CD4-positive, alpha-beta T cell treated with Interferon gamma for 1 hour (primary cell): ENCODE measurements around the gene SULT4A1.

Experiments used
- DNase-seq: peaks from one replicate; pipeline ENCODE4 v3.0.0-alpha.2; 2020

Gene SULT4A1

GRCh38 chr22:43827003-43827735 lies 35.1 kb downstream of the SULT4A1 start:
- no peak for DNase-seq

- DNase-seq = no peak
Measured at GRCh38 chr22:43826142-43827002, 35.9 kb downstream of the SULT4A1 start.

GRCh38 chr22:43825651-43826050 lies 36.7 kb downstream of the SULT4A1 start:
- no peak for DNase-seq

- DNase-seq = no peak
Measured at GRCh38 chr22:43824724-43825420, 37.4 kb downstream of the SULT4A1 start.

- DNase-seq = no peak
Measured at GRCh38 chr22:43823911-43824665, 38.2 kb downstream of the SULT4A1 start.

GRCh38 chr22:43823353-43823908 lies 38.9 kb downstream of the SULT4A1 start:
- DNase-seq = no peak

- no peak for DNase-seq
Measured at GRCh38 chr22:43821606-43822425, 40.5 kb downstream of the SULT4A1 start.

- no peak for DNase-seq
Measured at GRCh38 chr22:43820651-43821305, 41.5 kb downstream of the SULT4A1 start.

- no peak for DNase-seq
Measured at GRCh38 chr22:43819931-43820640, 42.2 kb downstream of the SULT4A1 start.

- no peak for DNase-seq
Measured at GRCh38 chr22:43819421-43819921, 42.8 kb downstream of the SULT4A1 start.

- DNase-seq = no peak
Measured at GRCh38 chr22:43818981-43819380, 43.3 kb downstream of the SULT4A1 start.

GRCh38 chr22:43817402-43817801 lies 44.9 kb downstream of the SULT4A1 start:
- DNase-seq = no peak

GRCh38 chr22:43814264-43814663 lies 48.0 kb downstream of the SULT4A1 start:
- DNase-seq = no peak

GRCh38 chr22:43812890-43813289 lies 49.4 kb downstream of the SULT4A1 start:
- DNase-seq = no peak

- peak; percentile 86 for DNase-seq
Measured at GRCh38 chr22:43812149-43812842, 50.0 kb downstream of the SULT4A1 start, which contains the start of gene EFCAB6. TSS of gene EFCAB6 (minus strand) at chr22:43812305. CDS start at chr22:43782318, 29,987 bp downstream.

- DNase-seq = no peak
Measured at GRCh38 chr22:43811777-43812148, 50.5 kb downstream of the SULT4A1 start.

GRCh38 chr22:43802897-43803495 lies 59.3 kb downstream of the SULT4A1 start:
- no peak for DNase-seq

- no peak for DNase-seq
Measured at GRCh38 chr22:43800970-43801369, 61.3 kb downstream of the SULT4A1 start.

- DNase-seq = no peak
Measured at GRCh38 chr22:43798492-43798891, 63.8 kb downstream of the SULT4A1 start.
